Heart left ventricle (tissue), 16 donors: ENCODE data around the gene HCN4. TPM values are rescaled to one million over a fixed set of nuclear protein-coding genes. Genes with fewer than 3 reads are reported as not detected.

ENCODE experiments used
- ATAC-seq, 4 donors: fragments of 200-7000 bp; cut with Tn5 transposase; one replicate each; pipeline ENCODE4 v1.9.1; 2020 to 2022; ENCODE audit warnings: moderate library complexity in 4 of 4, mild to moderate bottlenecking in 3 of 4, moderate number of reproducible peaks in 1 of 4
- DNase-seq, 5 donors: peaks; one replicate each; pipeline ENCODE4 v3.0.0-alpha.2; 2020
- H3K27ac ChIP-seq, 12 donors: fragments of 200-600 bp; sonication (generic) in 4 of 12; one replicate each; pipeline versions ENCODE4 v1.5.0 to v1.8.0; 2016 to 2022; ENCODE audit warnings: mild to moderate bottlenecking in 2 of 12
- H3K27me3 ChIP-seq, 9 donors: fragments of 200-600 bp; sonication (generic) in 2 of 9; one replicate each; pipeline versions ENCODE4 v1.5.1 to v1.8.0; 2016 to 2022; ENCODE audit warnings: mild to moderate bottlenecking in 3 of 9
- H3K36me3 ChIP-seq, 9 donors: fragments of 200-600 bp; sonication (generic) in 2 of 9; one replicate each; pipeline versions ENCODE4 v1.5.0 to v1.8.0; 2018 to 2022; ENCODE audit warnings: mild to moderate bottlenecking in 2 of 9
- H3K4me1 ChIP-seq, 12 donors: fragments of 200-600 bp; sonication (generic) in 4 of 12; one replicate each; pipeline versions ENCODE4 v1.5.0 to v1.8.0; 2016 to 2022; ENCODE audit warnings: mild to moderate bottlenecking in 3 of 12
- H3K4me3 ChIP-seq, 12 donors: fragments of 200-600 bp; sonication (generic) in 4 of 12; one replicate each; pipeline versions ENCODE4 v1.5.0 to v1.8.0; 2017 to 2022; ENCODE audit warnings: mild to moderate bottlenecking in 9 of 12, moderate library complexity in 4 of 12
- H3K9me3 ChIP-seq, 12 donors: fragments of 200-600 bp; sonication (generic) in 4 of 12; one replicate each; pipeline versions ENCODE4 v1.5.0 to v1.8.0; 2016 to 2022; ENCODE audit warnings: mild to moderate bottlenecking in 1 of 12
- CTCF ChIP-seq, 12 donors: fragments of 200-600 bp; sonication (generic) in 4 of 12; IDR thresholded peaks; one replicate each; pipeline versions ENCODE4 v1.5.0 to v1.8.0; 2018 to 2022; ENCODE audit warnings: antibody characterized with exemption in 12 of 12, mild to moderate bottlenecking in 5 of 12
- POLR2A ChIP-seq, 2 donors: fragments of 450-650 bp; IDR thresholded peaks; one replicate each; pipeline ENCODE4 v1.6.1; 2017; ENCODE audit warnings: antibody characterized with exemption in 2 of 2, mild to moderate bottlenecking in 2 of 2, moderate library complexity in 2 of 2
- WGBS, 4 donors: extraction: QIAGEN DNeasy Blood & Tissue Kit in 2 of 4; methylation state at CpG; one replicate each; pipeline versions ENCODE4 v1.1.5 to v1.1.7; 2013 to 2018; 5-methylcytosine and 5-hydroxymethylcytosine counted together
- intact Hi-C, 10 donors: fragments of 100-400 bp; cut with DNase I; formaldehyde crosslinking; loops; one replicate each; pipeline versions ENCODE4 v1.11.1 to v1.14.2; 2022
- polyA plus RNA-seq, 2 donors: library from polyadenylated mRNA; stranded (reverse); fragments of 200-250 nt; gene quantifications; one replicate each; pipeline ENCODE4 v1.2.3, GENCODE V29; 2013
- total RNA-seq, 9 donors: library from RNA; depleted of rRNA in 2 of 9; stranded (reverse); fragments of >200 nt in 2 of 9; fragmentation: NEBNext Ultra II Directional in 3 of 9; extraction: Animal tissue kit (Norgen Biotek cat#: 25700) in 3 of 9; gene quantifications; one replicate each; pipeline versions ENCODE4 v1.1.0 to v1.2.4, GENCODE V29; 2016 to 2023
- donor health status: ischemic (EF 13 %, LVEDD 7.1; RV severe dilation, severe dysfunction).
- donor health status: healthy with polysubstance abuse.
- donor health status: DM: no; HTN: yes; CAD: no.
- donor health status: DM: no; HTN: no; CAD: no.
- donor health status: ischemic (EF 25% LVEDD 6.9; RV normal size, moderate dysfunction).
- donor health status: ischemic (EF 25% LVEDD 5.7; RV mildly dilated, moderate dysfunction).
- donor health status: healthy.
- donor health status: DM: yes; HTN: yes; CAD: no.
- donor health status: ischemic (EF 35%, LVEDD 5.7; RV mildly dilated, moderate dysfunction).
- donor health status: nonischemic (EF 11% LVEDD 7.7; RV severe dilation, severe dysfunction).
- donor health status: DM: yes; HTN: yes; CAD: no.
- donor health status: PGD.
- donor health status: ischemic (EF 29% LVEDD 5.4; RV normal size, mild dysfunction).
- donor health status: nonischemic (EF 23%, LVEDD 6.1; RV moderate dilation, normal function).

HCN4 gene
- total and polyA plus RNA-seq, 11 donors: 5.1 to 23.0 (median 8.4) TPM

GRCh38 chr15:73393336-73393735, 24.6 kb upstream of the HCN4 start:
- WGBS, 4 donors: 75 to 84% (median 76%) methylated on average over 2 of the region's 2 CpGs
- peaks cover 0 to 37% (median 9%) of the 10 kb centered on the region in 12 donors for H3K4me1 ChIP-seq
- no peak for TF ChIP-seq CTCF (IDR thresholded peaks at IDR 0.05)
- TF ChIP-seq POLR2A (IDR thresholded peaks at IDR 0.05): no peak
- H3K36me3 ChIP-seq: no peaks in the 10 kb centered on the region
- H3K27ac ChIP-seq: no peak overlapping the region
- H3K9me3 ChIP-seq: no peaks in the 10 kb centered on the region
- ATAC-seq (no peak), DNase-seq (no peak)
- intact Hi-C loops: loop anchor here in 2 of 10 donors (10.0 kb wide), 2 partner anchors 121 to 131 kb away; no protein-coding TSS in a partner anchor
- no peak overlapping the region for H3K4me3 ChIP-seq
- H3K27me3 ChIP-seq: peaks cover 0 to 5% (median 0%) of the 10 kb centered on the region in 9 donors

DNA sequence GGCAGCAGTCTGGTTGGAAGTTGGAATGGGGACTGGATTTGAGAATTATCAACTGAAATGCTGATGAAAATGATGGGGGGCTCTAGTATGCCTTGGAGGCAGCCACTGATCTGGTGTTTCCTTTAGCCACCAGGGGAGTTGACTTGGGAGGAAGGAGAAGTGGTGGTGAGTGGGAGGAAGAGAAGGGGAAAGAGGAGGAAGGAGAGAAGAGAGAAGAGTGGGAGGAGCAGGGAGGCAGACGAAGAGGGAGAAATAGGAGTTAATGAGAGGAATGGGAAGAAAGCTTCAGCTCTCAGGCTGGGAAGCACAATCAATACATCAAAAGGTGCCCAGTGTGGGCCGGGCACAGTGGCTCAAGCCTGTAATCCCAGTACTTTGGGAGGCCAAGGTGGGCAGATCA, 23.3 kb upstream of the HCN4 start:
- H3K4me1 ChIP-seq: peaks cover 0 to 42% (median 7%) of the 10 kb centered on the region in 12 donors
- ATAC-seq (no peak), DNase-seq (no peak)
- intact Hi-C loops: loop anchor here in 2 of 10 donors (10.0 kb wide), 2 partner anchors 123 to 133 kb away; no protein-coding TSS in a partner anchor
- H3K36me3 ChIP-seq: no peaks in the 10 kb centered on the region
- peaks cover 0 to 10% (median 0%) of the 10 kb centered on the region in 9 donors for H3K27me3 ChIP-seq
- no peak overlapping the region for H3K27ac ChIP-seq
- no peak overlapping the region for H3K4me3 ChIP-seq
- H3K9me3 ChIP-seq: no peaks in the 10 kb centered on the region
- 60 to 81% (median 69%) methylated on average over 2 of the region's 2 CpGs for WGBS, 4 donors
- TF ChIP-seq CTCF (IDR thresholded peaks at IDR 0.05): no peak
- TF ChIP-seq POLR2A (IDR thresholded peaks at IDR 0.05): no peak

- no peak overlapping the region for H3K4me3 ChIP-seq
- no peak for TF ChIP-seq POLR2A (IDR thresholded peaks at IDR 0.05)
- TF ChIP-seq CTCF (IDR thresholded peaks at IDR 0.05): no peak
- H3K9me3 ChIP-seq: no peaks in the 10 kb centered on the region
- WGBS, 4 donors: 57 to 73% (median 67%) methylated on average over 7 of the region's 7 CpGs
- ATAC-seq (no peak), DNase-seq (no peak)
- peaks cover 0 to 42% (median 6%) of the 10 kb centered on the region in 12 donors for H3K4me1 ChIP-seq
- H3K36me3 ChIP-seq: no peaks in the 10 kb centered on the region
- intact Hi-C loops: loop anchor here in 2 of 10 donors (10.0 kb wide), 2 partner anchors 124 to 134 kb away; no protein-coding TSS in a partner anchor
- H3K27ac ChIP-seq: no peak overlapping the region
- H3K27me3 ChIP-seq: peaks cover 0 to 17% (median 0%) of the 10 kb centered on the region in 9 donors
These were observed 22.5 kb upstream of the HCN4 start for GRCh38 chr15:73391128-73391872.

DNA sequence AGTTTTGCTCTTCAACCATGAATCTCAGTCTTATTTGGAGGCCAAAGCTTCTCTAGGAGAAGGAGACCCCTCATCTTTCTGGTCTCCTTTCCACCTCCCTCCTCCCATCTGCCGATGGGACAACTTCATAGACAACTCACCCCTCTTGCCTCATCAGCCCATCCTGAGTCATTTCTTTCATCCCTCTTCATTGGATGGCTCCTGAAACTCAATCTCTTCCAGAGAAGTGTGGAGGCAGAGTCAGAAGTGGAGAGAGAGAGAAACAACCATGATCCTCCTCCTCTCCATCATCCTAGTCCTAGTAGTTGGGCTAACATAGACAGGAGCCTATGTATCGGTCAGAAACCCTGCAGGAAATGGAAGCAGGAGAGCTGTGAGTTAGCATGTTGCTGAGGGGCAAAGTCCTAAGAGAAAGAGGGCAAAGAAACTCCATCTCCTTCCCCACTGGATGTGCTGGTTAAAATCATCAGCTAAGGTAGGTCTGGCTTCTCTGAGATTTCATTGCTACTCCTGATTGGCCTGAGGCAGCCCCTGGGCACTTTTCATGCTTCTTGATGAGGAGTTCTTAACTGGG, 21.3 kb upstream of the HCN4 start:
- no peaks in the 10 kb centered on the region for H3K9me3 ChIP-seq
- intact Hi-C loops: loop anchor here in 3 of 10 donors (5.0 to 10.0 kb wide), 3 partner anchors 83 to 135 kb away; no protein-coding TSS in a partner anchor
- WGBS, 4 donors: 68 to 84% (median 72%) methylated on average over 2 of the region's 2 CpGs
- ATAC-seq (no peak), DNase-seq (no peak)
- peaks cover 0 to 42% (median 6%) of the 10 kb centered on the region in 12 donors for H3K4me1 ChIP-seq
- no peak for TF ChIP-seq POLR2A (IDR thresholded peaks at IDR 0.05)
- TF ChIP-seq CTCF (IDR thresholded peaks at IDR 0.05): no peak
- H3K27me3 ChIP-seq: peaks cover 0 to 24% (median 0%) of the 10 kb centered on the region in 9 donors
- H3K27ac ChIP-seq: no peak overlapping the region
- H3K36me3 ChIP-seq: no peaks in the 10 kb centered on the region
- H3K4me3 ChIP-seq: no peak overlapping the region
